ENCODE data around the gene CABP1.
"Not testable (repeated sequence)": the region's sequence is repeated elsewhere in the genome, so short reads cannot be mapped to it uniquely, and the experiment has no call there.

CABP1 gene

DNA sequence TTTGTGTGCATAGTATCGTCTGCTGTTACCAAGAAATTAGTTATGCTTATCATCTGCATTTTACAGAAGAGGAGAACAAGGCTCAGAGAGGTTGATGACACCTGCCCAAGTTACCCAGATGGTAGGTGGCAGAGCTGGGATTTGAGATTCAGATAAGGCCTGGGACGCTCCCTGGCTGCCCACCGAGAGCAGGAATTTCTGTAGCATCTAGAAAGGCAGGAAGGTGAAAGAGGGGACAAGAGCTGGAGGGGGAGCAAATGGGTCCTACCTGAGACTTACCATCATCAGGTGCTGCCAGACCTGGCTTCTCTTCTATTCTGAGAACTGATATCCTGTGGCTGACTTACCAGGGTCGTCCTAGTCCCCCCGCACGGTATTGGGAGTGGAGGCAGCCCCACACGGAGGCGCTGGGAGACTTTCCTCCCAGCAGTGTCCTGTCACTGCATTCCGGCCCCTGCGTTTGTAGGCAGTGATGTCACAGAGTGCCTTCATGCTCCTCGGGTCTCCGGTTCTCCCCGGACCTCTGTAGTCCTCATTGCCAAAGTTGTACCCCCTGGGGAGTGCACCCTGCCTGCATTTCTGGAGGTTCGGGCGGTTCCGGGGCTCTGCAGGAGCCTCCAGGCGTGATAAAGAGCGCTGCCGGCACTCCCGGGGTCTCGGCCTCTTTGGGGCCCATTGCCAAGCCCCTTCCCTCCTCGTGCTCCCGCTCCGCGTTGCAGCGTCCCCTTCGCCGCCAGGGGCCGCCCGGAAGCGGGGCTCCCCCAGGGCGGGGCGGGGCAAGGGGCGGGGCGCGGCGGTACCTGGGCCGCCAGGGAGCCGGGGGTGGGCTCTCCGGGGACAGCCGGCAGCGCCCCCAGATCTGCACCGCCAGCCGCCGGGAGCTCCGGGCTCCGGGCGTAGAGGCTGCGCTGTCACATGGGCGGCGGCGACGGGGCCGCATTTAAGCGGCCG, at the start of gene CABP1:
TSS of gene CABP1 (plus strand) at position 856 of the 951 bp plus-strand sequence. CDS start at position 916, 60 bp downstream.
- DNase-seq: peak; percentile 87

DNA sequence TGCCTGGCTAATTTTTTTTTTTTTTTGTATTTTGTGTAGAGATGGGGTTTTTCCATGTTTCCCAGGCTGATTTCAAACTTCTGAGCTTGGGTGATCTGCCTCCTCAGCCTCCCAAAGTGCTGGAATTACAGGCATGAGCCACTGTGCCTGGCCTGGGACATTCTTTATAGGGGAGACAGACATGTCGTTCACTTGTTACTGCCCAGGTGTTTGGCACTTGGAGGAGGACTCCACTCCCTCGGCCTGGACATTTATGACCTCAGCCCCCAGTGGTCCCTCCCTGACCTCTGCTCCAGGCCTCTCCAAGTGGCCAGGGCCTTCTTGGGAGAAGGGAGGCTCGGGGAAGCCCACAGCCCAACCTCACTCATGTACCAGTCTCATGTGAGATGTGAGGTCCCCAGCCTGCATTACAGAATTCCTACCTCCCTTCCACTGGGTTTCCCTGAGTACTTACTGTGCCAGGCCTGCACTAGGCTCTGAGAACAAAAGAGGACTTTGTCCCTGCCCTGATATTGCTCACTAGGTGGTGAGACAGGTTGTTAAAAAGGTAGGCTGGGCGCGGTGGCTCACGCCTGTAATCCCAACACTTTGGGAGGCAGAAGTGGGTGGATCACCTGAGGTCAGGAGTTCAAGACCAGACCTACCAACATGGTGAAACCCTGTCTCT, 49.6 kb upstream of the CABP1 start:
- no peak for DNase-seq

GRCh38 chr12:120592121-120593049, 48.0 kb upstream of the CABP1 start:
- no peak for DNase-seq

- no peak for DNase-seq
Measured at GRCh38 chr12:120596901-120597300, 43.5 kb upstream of the CABP1 start.

- DNase-seq: no peak
Measured at GRCh38 chr12:120597861-120598260, 42.6 kb upstream of the CABP1 start.

- DNase-seq: no peak
Measured at GRCh38 chr12:120598674-120599463, 41.6 kb upstream of the CABP1 start.

GRCh38 chr12:120599672-120600552, 40.5 kb upstream of the CABP1 start:
- no peak for DNase-seq

GRCh38 chr12:120602416-120602815, 38.0 kb upstream of the CABP1 start:
- not testable (repeated sequence) for DNase-seq

DNA sequence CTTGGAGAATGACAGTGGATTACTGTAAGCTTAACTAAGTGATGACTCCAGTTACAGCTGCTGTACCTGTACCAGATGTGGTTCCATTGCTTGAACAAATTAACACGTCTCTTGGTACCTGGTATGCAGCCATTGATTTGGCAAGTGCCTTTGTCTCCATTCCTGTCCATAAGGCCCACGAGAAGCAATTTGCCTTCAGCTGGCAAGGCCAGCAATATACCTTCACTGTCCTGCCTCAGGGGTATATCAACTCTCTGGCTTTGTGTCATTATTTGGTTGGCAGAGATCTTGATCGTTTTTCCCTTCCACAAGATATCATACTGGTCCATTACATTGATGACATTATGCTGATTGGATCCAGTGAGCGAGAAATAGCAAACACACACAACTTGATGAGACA, 29.9 kb upstream of the CABP1 start:
- no peak for DNase-seq

- DNase-seq: not testable (repeated sequence)
Measured at GRCh38 chr12:120611534-120611933, 28.9 kb upstream of the CABP1 start.

DNA sequence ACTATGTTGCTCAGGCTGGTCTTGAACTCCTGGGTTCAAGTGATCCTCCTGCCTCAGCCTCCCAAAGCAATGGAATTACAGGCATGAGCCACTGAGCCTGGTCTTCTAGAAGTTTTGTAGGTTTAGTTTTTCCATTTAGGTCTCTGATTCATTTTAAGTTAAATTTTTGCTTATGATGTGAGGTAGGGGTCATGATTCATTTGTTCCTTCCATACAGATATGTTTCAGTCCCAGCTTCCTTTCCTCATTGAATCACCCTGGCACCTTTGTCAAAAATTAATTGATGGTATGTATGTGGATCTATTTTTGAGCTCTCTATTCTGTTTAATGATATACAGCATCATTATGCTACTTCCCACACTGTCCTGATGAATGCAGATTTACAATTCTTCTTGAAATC, 25.6 kb upstream of the CABP1 start:
- no peak for DNase-seq

DNA sequence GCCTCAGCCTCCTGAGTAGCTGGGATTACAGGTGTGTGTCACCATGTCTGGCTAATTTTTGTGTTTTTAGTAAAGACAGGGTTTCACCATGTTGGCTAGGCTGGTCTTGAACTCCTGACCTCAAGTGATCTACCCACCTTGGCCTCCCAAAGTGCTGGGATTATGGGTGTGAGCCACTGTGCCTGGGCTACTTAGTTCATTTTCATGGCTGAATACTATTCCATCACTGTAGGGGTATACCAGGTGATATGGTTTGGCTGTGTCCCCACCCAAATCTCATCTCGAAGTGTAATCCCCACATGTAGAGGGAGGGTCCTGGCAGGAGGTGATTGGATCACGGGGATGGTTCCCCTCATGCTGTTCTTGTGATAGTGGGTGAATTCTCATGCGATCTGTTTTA, 23.2 kb upstream of the CABP1 start:
- not testable (repeated sequence) for DNase-seq

GRCh38 chr12:120617767-120618166, 22.7 kb upstream of the CABP1 start:
- not testable (repeated sequence) for DNase-seq

- DNase-seq: no peak
Measured at GRCh38 chr12:120618954-120619615, 21.3 kb upstream of the CABP1 start.

DNA sequence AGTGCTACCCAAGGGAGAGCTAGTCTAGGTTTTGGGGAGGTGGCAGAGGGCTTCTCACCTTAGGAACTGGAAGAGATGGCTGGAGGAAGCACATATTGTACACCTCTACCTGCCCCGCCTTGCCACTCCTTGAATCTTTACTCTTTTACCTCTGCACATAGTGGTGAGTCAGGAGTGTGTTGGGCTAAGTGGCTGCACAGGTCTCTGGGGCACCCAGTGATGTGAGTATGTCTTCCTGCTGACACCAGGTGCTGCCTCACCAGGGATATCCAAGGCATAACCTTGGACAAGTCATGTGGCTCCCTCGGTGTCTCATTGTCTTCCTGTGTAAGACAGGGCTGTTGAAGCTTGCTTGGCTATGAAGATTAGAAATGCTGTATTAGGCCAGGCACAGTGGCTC, 19.8 kb upstream of the CABP1 start:
- DNase-seq: no peak

DNA sequence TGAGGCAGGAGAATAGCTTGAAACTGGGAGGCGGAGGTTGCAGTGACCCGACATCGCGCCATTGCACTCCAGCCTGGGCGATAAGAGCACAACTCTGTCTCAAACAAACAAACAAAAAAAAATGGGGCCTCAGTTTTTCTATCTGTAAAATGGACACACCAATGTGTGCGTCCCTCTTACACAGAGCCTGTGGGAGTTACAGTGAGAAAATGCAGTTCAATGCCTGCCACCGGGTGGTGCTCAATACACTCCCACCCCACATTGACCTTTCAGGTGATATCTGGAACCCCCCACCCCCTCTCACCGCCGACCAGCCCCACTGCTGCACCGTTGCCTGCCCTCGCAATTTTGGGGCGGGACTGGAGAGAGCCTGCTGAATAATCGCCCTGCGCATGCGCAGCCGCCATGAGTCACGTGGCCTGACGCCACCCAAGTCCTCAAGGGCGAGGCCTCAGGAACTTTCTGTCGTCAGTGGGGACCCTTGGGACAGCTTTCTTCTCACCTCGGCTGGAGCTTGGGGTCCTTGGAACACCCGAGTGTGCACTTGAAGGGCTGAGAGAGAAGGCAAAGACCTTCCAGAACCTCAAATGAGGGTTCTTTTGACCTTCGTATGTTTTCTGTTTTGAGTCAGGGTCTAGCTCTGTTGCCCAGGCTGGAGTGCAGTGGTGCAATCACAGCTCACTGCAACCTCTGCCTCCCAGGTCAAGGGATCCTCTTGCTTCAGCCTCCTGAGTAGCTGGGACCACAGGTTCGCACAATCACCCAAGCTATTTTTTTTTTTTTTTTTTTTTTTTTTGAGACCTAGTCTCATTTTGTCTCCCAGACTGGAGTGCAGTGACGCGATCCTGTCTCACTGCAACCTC, 14.6 kb upstream of the CABP1 start:
- peak; percentile 45 for DNase-seq

DNA sequence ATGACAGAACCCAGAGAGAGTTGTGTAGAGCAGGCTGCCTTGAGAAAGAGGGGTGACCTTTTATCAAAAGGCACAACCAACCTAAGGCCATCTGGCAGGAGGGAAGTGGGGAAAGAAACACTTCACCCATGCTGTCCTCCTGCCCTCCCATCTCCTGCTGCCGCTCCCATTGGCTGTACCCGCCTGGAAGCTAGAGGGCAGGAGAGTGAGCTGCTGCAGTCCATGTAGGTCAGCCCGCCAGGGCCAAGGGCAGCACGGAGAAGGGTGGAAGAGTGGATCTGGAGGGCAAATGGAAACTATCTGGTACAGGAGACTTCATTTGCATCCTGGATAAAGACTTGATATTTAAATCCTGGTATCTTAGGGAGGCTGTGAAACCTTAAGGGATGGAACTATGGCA, 11.5 kb upstream of the CABP1 start:
- no peak for DNase-seq

- no peak for DNase-seq
Measured at GRCh38 chr12:120630104-120630892, 10.1 kb upstream of the CABP1 start.

DNA sequence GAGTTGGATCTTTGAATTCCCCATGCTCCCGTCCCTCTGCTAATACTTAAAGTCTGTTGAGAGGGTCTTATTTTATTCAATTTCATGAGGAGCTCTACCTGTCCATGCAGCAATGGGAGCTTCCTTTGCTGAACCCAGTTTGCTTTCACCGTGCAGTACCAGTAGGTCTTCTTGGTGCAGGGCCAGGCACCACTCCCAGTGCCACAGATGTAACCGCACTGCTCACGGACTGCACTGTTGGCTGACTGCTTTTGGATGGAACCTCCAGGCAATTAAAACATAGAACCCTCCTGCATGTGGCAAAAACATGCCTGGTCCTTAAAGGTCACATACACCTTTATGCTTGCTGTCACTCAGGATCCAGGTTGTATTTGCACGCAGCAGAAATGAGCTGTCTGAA, 9.3 kb upstream of the CABP1 start:
- DNase-seq: no peak

All from CD4-positive, alpha-beta T cell treated with Interleukin-17A for 4 hours (primary cell).